ENCODE data around the gene SPATA31C2. TPM values are rescaled to one million over a fixed set of nuclear protein-coding genes. Genes with fewer than 3 reads are reported as not detected.

SPATA31C2 gene
- total RNA-seq, 1 experiment from 2014 or later, result 0.17 TPM

DNA sequence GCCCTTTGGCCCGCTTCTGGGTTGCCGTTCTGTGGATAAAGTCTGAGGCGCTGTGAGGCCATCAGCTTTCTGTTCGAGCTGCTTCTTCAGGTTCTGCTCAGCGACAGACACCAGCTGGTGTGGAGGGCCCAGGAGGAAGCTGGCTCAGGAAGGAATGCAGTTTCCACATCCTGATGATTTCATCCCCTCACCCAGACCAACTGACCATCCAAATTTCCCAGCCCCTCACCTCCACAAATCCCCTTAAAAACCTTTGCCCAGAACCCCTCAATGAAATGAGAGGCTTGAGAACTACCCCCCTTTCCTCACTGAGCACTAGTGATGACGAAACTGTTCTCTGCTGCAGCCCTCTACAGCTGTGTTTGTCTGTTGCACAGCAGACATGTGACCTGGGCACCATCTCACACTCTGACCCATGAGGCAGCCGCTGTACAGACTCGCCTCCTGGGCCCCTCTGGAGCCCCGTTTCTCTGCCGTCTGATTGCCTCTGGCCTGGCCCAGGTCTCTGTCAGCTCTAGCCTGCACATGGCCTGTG lies 45.4 kb downstream of the SPATA31C2 start:
- Histone ChIP-seq H3K27ac (ENCODE audit: low read depth, low read length, poor library complexity, severe bottlenecking) (peak overlapping the region; percentile 11), H3K9me3 (ENCODE audit: low read depth, low read length, poor library complexity, severe bottlenecking) (no peaks in the 10 kb centered on the region), H3K27me3 (replicated peaks; ENCODE audit: insufficient read depth, low read depth, low read length, poor library complexity) (no peaks in the 10 kb centered on the region), H3K36me3 (ENCODE audit: insufficient read depth, low read length, poor library complexity, severe bottlenecking) (no peaks in the 10 kb centered on the region), H3K4me1 (ENCODE audit: insufficient read depth, low read length, poor library complexity, severe bottlenecking) (peaks cover 27% of the 10 kb centered on the region), H3K4me3 (ENCODE audit: low read depth, low read length, poor library complexity, severe bottlenecking) (no peak overlapping the region)
- intact Hi-C loops (cut with micrococcal nuclease; ENCODE audit: unreplicated experiment), result no loop called here
- no peak for DNase-seq (ENCODE audit: low spot score)
- TF ChIP-seq, protein P1, sequence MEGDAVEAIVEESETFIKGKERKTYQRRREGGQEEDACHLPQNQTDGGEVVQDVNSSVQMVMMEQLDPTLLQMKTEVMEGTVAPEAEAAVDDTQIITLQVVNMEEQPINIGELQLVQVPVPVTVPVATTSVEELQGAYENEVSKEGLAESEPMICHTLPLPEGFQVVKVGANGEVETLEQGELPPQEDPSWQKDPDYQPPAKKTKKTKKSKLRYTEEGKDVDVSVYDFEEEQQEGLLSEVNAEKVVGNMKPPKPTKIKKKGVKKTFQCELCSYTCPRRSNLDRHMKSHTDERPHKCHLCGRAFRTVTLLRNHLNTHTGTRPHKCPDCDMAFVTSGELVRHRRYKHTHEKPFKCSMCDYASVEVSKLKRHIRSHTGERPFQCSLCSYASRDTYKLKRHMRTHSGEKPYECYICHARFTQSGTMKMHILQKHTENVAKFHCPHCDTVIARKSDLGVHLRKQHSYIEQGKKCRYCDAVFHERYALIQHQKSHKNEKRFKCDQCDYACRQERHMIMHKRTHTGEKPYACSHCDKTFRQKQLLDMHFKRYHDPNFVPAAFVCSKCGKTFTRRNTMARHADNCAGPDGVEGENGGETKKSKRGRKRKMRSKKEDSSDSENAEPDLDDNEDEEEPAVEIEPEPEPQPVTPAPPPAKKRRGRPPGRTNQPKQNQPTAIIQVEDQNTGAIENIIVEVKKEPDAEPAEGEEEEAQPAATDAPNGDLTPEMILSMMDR (conservative IDR thresholded peaks at IDR 0.05; ENCODE audit: low read depth, low read length), result no peak
- TF ChIP-seq EZH2 (IDR thresholded peaks at IDR 0.05; ENCODE audit: borderline replicate concordance, low read depth, low read length, poor library complexity, severe bottlenecking), result no peak
- BruUV-seq (replicated peaks), result no TSS peak
- POLR2A ChIA-PET (ENCODE audit: low non-redundant PET), result no interaction called here
- CTCF ChIA-PET, result interaction anchor here (1.0 kb wide), 1 partner anchor 440 kb away, joined by 3 read pairs; no protein-coding TSS in a partner anchor

DNA sequence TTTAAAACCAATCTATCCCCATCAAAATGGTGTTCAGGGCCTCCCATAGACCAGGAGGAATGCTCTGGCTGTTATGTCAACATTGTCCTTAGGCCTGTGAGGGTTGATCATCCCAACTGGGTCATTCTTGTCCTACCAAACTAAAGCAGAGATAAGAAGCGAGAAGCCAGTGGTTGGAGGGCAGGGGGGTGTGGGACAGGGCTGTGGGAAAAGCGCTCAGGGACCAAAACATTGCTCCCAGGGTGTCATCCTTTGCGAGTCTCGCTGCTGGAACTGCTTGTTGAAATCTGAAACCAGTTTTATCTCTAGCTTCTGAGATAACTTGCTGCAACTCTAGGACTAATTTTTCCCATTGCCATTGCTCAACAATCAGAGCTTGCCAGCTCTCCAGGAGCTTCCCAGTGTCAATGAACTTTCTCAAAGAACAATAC lies 48.1 kb downstream of the SPATA31C2 start:
- BruUV-seq (replicated peaks), result no TSS peak
- intact Hi-C loops (cut with micrococcal nuclease; ENCODE audit: unreplicated experiment), result no loop called here
- POLR2A ChIA-PET (ENCODE audit: low non-redundant PET), result no interaction called here
- CTCF ChIA-PET, result no interaction called here
- Histone ChIP-seq H3K27ac (ENCODE audit: low read depth, low read length, poor library complexity, severe bottlenecking) (no peak overlapping the region), H3K4me1 (ENCODE audit: insufficient read depth, low read length, poor library complexity, severe bottlenecking) (peaks cover 33% of the 10 kb centered on the region), H3K4me3 (ENCODE audit: low read depth, low read length, poor library complexity, severe bottlenecking) (no peak overlapping the region), H3K9me3 (ENCODE audit: low read depth, low read length, poor library complexity, severe bottlenecking) (no peaks in the 10 kb centered on the region), H3K36me3 (ENCODE audit: insufficient read depth, low read length, poor library complexity, severe bottlenecking) (no peaks in the 10 kb centered on the region), H3K27me3 (replicated peaks; ENCODE audit: insufficient read depth, low read depth, low read length, poor library complexity) (no peaks in the 10 kb centered on the region)
- DNase-seq (ENCODE audit: low spot score), result peak; percentile 41
- TF ChIP-seq, protein P1 (conservative IDR thresholded peaks at IDR 0.05; ENCODE audit: low read depth, low read length), result no peak
- TF ChIP-seq EZH2 (IDR thresholded peaks at IDR 0.05; ENCODE audit: borderline replicate concordance, low read depth, low read length, poor library complexity, severe bottlenecking), result no peak

DNA sequence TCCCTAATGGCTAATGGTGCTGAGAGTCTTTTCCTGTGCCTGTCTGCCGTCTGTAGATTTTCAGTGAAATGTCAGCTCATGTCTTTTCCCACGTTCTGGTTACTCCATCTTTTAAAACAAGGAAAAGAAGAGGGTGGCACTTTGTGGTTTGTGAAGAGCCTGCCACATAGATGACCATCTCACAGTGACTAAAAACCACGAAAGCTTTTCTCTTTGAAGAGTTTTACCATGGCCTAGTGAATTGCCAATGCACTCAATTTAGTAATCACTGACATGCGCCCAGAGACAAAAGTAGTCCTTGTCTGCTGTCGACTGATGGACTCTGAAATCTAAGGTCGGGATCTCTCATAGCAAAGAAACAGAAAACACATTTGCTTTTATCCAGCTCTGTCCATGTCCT lies 50.4 kb downstream of the SPATA31C2 start:
- H3K4me3 ChIP-seq (ENCODE audit: low read depth, low read length, poor library complexity, severe bottlenecking), result no peak overlapping the region
- no peaks in the 10 kb centered on the region for H3K27me3 ChIP-seq (replicated peaks; ENCODE audit: insufficient read depth, low read depth, low read length, poor library complexity)
- ChIA-PET CTCF (no interaction called here), POLR2A (ENCODE audit: low non-redundant PET) (no interaction called here)
- no peak for DNase-seq (ENCODE audit: low spot score)
- no TSS peak for BruUV-seq (replicated peaks)
- intact Hi-C loops (cut with micrococcal nuclease; ENCODE audit: unreplicated experiment), result no loop called here
- H3K9me3 ChIP-seq (ENCODE audit: low read depth, low read length, poor library complexity, severe bottlenecking), result no peaks in the 10 kb centered on the region
- H3K27ac ChIP-seq (ENCODE audit: low read depth, low read length, poor library complexity, severe bottlenecking), result no peak overlapping the region
- H3K4me1 ChIP-seq (ENCODE audit: insufficient read depth, low read length, poor library complexity, severe bottlenecking), result peaks cover 32% of the 10 kb centered on the region
- TF ChIP-seq, protein P1 (conservative IDR thresholded peaks at IDR 0.05; ENCODE audit: low read depth, low read length), result no peak
- no peak for TF ChIP-seq EZH2 (IDR thresholded peaks at IDR 0.05; ENCODE audit: borderline replicate concordance, low read depth, low read length, poor library complexity, severe bottlenecking)
- no peaks in the 10 kb centered on the region for H3K36me3 ChIP-seq (ENCODE audit: insufficient read depth, low read length, poor library complexity, severe bottlenecking)

Measured in A673 (cell line).